NOMO-1 treated with dmso at 0.1 percent for 144 hours (cell line): ENCODE data around the gene ARID1B.
A peak's percentile ranks its signal among the peaks of the same experiment; 100 is the strongest.

Source experiments
- DNase-seq: peaks from one replicate; lab custom pipeline; 2025; ENCODE audit not compliant: unreplicated experiment; lab: John Stamatoyannopoulos, UW

Gene ARID1B

GRCh38 chr6:156773935-156774852 lies 3.0 kb upstream of the ARID1B start:
- no peak for DNase-seq

GRCh38 chr6:156774863-156775405 lies 2.2 kb upstream of the ARID1B start:
- DNase-seq = no peak

GRCh38 chr6:156775717-156776116 lies 1.5 kb upstream of the ARID1B start:
- no peak for DNase-seq

- peak; percentile 8 for DNase-seq
Observed at GRCh38 chr6:156776470-156776839, 723 bp upstream of the ARID1B start.

- peak; percentile 29 for DNase-seq
Observed at GRCh38 chr6:156777577-156778453, 637 bp downstream of the ARID1B start.

- peak; percentile 7 for DNase-seq
Observed at GRCh38 chr6:156778454-156779205, 1.5 kb downstream of the ARID1B start.

GRCh38 chr6:156779206-156780094 lies 2.3 kb downstream of the ARID1B start:
- no peak for DNase-seq

GRCh38 chr6:156780102-156780641 lies 3.0 kb downstream of the ARID1B start:
- peak; percentile 17 for DNase-seq

GRCh38 chr6:156780962-156781853 lies 4.0 kb downstream of the ARID1B start:
- DNase-seq = no peak

- no peak for DNase-seq
Observed at GRCh38 chr6:156781861-156782631, 4.9 kb downstream of the ARID1B start.

- DNase-seq = no peak
Observed at GRCh38 chr6:156782691-156783320, 5.6 kb downstream of the ARID1B start.

- no peak for DNase-seq
Observed at GRCh38 chr6:156783958-156784357, 6.8 kb downstream of the ARID1B start.

GRCh38 chr6:156786652-156787051 lies 9.5 kb downstream of the ARID1B start:
- no peak for DNase-seq

- DNase-seq = no peak
Observed at GRCh38 chr6:156787569-156788492, 10.7 kb downstream of the ARID1B start.

- DNase-seq = no peak
Observed at GRCh38 chr6:156789081-156789943, 12.1 kb downstream of the ARID1B start.
